CD4-positive, alpha-beta T cell treated with Interleukin-4 for 1 hour (primary cell): ENCODE data around the gene SHE.
"Not testable (repeated sequence)": the region's sequence is repeated elsewhere in the genome, so short reads cannot be mapped to it uniquely, and the experiment has no call there.

Experiments
- DNase-seq, 2 donors: peaks; one replicate each; pipeline ENCODE4 v3.0.0-alpha.2; 2020 to 2022

Gene SHE

DNA sequence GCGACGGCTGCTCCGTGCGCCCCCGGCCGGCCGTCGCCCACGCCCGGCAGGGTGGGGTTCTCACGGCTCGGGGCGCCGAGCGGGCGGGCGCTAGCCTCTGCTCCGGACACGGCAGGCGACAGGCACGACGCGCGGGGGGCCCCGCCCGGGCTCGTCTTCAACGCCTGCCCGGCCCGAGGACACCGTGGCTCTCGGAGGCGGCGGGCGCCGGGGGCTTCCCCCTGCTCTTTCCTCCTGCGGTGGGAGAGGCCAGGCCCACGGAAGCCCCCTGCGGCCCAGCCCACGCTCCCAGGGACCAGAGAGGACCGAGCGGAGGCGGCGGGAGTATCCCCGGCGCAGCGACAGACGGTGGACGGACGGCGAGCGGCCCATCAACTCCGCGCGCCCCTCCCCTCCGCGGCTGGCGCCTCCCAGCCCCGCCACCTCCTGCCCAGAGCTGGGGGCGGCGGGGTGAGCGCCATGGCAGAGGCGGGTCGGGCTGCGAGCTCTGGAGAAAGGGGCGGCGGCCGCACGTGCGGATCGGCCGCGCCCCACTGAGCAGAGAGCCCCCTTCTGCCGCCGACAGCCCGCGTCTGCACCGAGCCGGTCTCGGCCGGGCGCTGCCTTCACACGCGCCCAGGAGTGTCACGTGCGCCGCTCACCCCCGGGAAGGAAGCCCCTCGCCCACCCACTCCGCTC, at the start of gene SHE, which contains the start of gene TDRD10:
Gene SHE (minus strand): TSS at position 347 of the 678 bp plus-strand sequence. CDS start 386 bp downstream, outside the sequence.
Gene TDRD10 (plus strand): TSS at position 154 of the 678 bp plus-strand sequence. CDS start 4,685 bp downstream, outside the sequence.
- DNase-seq, result no peak

DNA sequence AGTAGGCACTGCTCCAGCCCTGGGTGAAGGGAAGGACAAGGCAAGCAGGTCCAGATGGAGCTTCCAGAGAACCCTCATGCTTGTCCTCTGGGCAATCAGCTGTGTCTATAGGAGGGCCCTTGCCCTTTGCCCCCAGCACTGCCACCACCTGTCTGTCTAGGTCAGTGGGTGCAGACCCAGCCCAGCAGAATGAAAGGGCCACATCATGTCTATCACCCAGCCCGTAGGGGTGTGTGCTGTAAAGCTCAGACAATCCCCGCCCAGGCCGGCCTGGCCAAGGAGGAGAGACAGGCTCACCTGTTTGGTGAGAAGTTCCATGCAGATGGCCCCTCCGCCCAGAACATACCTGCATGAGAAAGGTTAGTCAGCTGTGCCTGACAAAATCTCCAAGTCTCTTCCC, 49.3 kb upstream of the SHE start:
- DNase-seq, result no peak

DNA sequence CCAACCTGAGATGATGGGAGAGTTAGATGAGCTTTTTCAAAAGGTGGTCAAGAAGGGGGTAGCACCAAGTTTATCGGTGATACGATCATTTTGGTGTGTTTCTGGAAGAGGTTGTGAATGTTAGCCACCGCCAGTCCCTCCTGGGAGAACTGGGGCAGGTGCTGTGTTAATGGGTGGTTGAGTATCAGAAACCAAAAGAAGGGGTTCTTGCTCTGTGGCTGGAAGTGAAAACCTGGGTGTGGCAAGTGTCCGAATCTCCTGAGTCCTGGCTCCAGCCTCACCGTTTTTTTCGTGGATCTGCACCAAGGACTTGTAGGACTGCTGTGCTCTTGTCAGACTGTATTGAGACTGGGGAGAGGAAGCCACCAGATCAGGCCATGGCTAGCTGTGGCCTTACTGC, 48.4 kb upstream of the SHE start:
- no peak for DNase-seq

DNA sequence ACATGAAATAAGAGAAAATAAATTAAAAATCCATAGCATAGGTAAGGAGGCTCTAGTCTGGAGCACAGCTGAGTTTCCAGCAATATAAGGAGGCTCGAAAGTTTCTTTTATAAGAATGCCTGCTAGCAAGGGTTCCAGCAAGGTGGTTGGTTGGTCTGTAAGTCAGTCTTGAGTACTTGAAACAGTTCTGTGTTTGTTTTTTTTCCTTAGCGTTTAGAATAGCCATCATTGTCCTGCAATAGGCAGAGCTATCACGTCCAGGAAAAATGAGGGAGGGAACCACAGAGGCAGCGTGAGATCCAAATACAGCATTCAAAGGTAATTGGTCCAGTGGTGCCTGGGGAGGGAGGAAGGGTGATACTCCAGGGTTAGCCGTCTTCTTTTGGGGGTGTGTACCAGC, 47.9 kb upstream of the SHE start:
- DNase-seq, result no peak

DNA sequence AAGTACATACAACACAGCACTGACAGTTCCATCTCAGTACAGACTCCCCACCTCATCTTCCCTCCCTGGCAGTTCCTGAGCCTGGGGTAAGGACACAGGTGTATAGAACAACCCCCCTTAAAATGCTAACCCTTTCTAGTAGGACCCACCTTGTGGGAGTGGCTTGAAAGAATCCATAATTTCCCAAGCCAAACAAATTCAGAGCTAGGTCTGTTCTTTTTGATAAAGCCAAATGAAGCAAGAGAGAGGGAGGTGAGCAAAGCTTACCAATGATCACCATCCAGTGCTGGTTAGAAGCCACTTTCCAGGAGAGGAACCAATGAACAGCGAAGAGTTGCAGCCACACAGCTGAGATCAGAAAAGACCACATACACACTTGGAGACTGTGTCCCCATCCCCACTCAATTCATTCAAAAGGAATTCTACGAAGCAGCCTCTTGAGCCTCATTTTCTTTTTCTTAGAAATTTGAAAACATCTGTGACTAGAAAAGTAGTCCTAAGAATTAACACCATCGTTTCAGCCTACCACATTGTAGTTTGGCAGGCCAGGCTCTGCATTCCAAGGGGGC, 47.1 kb upstream of the SHE start:
- DNase-seq, result no peak

DNA sequence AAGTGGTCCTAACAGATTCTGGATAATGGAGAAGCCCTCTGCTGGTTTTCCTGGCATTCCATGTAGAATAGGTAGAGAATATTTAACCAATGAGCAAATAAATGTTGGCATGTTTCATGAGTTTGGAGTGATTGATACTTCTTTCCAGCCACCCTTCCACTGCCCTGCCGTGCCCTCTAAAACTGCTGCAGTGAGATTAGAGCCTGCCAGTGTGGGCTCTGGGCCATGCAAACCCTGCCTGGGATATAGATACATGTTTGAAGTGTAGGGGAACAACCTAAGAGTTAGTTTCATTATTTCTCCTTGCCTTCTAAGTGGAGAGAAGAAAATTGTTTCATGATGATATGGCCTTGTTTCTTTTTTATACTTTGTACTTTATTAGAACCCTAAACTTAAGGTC, 45.8 kb upstream of the SHE start:
- no peak for DNase-seq

DNA sequence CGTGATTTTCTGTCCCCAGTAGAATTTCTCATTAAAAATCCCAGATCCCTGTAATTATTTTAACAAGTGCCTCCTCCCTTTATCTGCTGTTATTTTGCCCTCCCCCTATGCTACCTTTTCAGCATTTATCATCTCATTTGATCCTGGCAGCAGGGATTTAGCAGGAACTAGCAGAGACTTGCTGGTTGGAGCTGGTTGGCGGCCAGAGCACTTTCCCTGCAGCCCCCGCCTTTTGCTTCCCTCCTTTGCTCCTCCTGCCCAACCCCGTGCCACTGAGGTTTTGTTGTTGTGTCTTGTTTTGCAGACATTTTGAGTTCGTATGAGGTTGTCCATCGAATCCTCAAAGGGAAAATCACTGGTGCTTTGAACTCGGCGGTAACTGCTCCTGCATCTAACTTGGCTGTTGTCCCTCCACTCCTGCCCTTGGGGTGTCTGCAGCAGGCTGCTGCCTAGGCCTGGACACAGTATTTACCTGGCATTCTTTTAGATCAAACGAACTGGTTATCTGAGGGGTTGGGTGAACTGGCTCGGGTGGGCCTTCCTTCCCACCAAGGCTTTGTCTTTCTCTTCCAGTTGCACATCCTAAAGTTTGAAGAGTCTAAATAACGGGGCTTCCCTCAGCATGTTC, 45.0 kb upstream of the SHE start:
- DNase-seq, result no peak

DNA sequence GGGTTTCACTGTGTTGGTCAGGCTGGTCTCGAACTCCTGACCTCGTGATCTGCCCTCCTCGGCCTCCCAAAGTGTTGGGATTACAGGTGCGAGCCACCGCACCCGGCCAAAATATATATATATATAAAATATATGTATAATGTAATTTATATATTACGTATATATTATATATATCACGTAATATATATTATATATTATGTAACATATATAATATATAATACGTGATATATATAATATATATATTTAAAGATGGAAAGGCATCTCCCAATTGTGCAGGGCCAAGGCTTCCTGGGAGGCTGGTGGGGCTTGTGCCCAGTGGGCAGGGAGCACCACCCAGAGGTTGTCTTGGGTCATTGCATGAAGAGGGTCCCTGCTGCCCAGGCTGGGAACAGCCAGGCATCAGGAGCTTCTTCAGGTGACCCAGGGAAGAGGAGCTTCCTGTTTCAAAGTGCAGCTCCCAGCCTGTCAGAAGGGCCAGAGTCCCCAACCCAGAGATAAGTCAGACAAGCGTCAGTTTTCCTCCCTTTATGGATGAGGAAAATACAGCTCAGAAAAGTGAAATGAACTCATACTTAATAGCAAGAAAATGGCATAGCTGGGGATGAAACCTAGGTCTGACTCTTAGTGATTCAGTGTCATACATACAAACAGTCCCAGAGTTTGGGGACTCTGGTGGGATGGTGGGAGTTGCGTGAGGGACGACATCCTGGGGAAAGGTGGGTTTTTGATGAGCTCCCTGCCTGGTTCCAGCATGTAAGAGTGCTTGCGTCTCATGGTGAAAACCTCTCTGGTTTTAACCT, 44.3 kb upstream of the SHE start:
- DNase-seq, result peak; percentile 52 to 55

DNA sequence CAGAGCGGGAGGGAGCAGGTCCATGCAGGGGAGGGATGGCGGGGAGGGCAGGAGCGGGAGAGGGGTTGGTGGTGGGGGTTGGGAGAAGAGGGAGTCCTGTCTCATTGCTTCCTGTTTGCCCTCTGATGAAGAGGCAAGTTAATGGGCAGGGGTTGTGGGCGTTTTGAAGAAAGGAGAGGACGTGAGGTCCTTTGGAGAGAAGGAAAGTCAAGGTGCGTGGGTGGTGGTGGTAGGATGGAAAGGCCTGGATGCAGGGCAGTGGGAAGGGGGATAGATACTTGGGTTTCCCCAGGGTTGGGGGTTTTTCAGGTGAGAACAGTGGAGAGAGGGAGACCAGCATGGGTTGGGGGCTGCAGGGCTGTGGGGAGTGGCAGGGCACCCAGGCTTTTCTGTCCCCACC, 39.0 kb upstream of the SHE start:
- no peak for DNase-seq

DNA sequence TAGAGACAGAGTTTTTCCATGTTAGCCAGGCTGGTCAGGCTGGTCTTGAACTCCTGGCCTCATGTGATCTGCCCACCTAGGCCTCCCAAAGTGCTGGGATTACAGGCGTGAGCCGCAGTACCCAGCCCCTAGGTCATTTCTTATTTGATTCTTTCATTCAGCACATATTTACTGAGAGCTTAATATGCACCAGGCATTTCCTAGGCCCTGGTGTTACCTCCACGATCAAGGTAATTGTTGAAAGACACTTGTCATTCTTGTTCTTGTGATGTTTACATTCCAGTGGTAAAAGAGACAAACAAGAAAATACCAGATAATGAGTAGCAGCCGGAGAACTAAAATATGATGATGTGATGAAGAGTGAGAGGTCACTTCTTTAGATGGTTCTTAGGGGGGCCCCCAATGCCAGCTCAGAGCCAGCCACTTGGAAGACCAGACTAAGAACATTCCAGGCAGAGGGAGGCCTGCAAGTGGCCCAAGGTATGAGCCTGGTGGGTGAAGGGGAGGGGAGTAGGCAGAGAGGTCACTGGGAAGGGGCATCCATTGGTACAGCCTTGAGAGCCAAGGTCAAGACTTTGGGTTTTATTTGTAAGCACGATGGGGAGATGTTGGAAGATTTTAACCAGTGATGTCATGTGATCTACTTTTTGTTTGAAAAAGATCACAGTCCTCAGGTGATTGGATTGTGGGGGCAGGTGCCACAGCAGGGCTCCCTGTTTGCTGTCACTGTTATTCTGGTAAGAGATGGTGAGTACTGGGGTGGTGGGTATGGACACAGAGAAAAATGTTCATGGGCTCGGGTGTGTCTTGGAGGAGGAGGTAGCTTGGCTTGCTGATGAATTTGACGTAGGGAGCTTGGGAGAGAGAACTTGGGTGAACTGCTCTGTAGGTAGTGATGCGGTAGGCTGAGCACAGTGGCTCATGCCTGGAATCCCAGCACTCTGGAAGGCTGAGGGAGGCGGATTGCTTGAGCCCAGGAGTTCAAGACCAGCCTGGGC, 37.6 kb upstream of the SHE start:
- no peak for DNase-seq

DNA sequence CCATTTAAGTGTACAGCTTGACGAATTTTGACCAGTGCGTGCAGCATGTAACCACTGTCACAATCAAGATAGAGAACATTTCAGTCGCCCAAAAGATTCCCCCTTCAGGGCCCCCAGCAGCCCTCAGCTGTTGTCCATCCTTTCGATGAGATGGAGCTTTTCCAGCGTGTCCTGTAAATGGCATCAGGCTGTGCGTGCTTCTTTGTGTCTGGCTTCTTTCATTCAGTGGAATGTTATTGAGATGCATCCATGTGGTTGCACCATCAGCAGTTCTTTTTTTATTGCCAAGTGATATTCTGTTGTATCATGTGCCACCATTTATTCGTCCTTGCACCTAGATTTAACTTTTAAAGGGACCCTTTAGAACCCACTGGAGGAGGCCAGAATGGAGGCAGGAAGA, 34.4 kb upstream of the SHE start:
- no peak for DNase-seq

DNA sequence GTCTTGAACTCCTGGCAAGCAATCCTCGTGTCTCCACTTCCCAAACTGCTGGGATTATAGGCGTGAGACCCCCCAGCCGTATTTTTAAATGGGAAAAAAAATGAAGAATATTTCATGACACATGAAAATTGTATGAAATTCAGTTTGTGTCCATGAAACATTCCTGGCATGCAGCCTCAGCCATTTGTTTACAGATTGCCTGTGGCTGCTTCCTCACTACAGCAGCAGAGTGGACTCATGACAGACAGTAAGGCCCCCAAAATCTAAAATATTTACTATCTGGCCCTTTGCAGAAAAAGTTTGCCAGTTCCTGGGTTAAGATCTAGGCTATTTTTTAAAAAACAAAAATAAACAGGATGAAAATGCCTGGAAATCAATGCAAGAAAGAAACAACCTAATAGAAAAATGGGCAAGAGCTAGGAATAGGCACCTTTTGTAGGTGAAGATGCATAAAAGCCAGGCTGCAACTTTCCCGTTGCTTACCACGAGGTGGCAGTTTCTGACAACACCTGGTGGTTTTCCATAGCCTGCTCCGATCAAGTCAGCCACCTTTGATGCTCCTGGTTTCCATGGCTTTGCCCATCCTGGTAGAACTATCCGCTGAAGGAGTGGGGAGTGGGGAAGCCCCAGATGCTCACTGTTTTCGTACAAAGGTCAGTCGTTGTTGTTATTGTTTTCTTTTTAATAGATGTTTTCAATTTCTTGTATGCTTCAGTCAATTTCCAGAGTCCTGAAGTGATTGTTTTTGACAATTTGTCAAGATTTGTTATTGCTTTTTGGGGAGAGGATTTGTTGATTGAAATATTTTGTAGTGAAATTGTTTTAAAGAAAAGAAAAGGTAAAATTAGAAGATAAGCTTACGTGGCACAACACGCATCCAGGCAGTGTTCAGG, 32.0 kb upstream of the SHE start:
- peak in 1 of 2 donors; percentile 13 for DNase-seq

DNA sequence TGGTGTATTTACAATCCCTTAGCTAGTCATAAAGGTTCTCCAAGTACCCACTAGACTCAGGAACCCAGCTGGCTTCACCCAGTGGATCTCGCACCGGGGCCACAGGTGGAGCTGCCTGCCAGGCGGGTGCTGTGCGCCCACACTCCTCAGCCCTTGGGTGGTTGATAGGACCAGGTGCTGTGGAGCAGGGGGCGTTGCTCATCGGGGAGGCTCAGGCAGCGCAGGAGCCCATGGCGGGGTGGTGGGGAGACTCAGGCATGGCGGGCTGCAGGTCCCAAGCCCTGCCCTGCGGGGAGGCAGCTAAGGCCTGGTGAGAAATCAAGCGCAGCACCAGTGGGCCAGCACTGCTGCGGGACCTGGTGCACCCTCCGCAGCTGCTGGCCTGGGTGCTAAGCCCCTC, 29.7 kb upstream of the SHE start:
- DNase-seq, result not testable (repeated sequence)

DNA sequence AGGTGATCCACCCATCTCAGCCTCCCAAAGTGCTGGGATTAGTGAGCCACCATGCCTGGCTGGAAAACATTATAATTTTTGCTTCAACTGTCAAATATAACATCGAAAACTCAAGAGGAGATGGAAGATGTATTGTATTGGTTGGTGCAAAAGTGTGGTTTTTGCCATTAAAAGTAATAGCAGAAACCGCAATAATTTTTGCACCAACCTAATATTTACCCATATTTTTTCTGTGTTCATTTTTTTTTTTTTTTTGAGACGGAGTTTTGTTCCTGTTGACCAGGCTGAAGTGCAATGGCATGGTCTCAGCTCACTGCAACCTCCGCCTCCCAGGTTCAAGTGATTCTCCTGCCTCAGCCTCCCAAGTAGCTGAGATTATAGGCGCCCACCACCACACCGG, 27.1 kb upstream of the SHE start:
- no peak for DNase-seq

DNA sequence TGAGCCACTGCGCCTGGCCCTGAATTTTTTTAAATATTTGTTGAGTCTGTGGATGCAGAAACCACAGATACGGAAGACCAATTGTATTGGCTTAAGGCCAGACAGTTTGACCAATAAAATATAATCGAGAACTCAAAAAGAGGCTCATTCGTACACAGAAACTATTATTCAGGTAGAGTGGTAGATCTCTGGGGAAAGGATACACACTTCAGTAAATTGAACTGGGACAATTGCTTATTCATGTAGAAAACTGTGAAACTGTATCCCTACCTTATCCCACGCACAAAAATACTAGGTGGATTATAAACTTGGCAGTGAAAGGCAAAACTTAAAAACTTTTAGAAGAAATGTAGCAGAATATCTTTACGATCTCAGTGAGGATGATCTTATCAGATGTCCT, 25.0 kb upstream of the SHE start:
- no peak for DNase-seq

DNA sequence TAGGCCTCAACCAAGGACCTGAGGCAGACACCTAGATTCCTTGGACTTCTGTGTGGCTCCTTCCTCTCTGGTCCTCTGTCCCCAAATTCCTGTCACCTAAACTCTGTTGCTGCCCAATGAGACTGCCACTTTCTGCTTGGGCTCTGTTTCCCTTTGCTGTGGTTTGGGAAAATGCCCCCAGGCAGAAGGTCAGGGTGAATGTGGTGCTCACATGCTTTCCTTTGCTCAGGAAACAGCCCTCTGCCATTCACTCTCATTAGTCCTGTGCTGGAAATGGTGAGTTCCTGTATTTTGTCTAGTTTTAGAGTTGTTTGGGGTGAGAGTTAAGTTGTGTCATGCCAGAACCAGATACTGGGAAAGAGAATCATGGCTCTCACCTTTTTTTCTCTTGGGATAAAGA, 22.7 kb upstream of the SHE start:
- DNase-seq, result no peak

DNA sequence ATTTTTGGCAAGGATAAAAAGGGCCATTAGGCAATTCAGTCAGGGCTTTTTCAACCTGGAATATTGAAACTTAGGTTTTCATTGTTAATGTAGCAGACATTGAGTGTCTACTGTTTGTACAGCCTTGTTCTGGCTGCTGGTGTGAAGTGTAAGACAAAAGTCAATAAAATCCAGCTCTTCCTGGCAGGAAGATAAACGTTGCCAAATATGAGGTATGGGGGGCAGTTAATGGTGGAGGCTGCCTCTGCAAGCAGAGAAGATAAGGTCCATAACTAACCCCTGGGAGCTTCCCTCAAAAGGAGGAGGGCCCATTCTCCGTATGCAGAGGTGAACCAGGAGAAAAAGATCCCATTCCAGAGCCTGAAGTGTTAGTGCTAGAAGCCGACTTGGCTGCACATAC, 19.5 kb upstream of the SHE start:
- DNase-seq, result no peak

DNA sequence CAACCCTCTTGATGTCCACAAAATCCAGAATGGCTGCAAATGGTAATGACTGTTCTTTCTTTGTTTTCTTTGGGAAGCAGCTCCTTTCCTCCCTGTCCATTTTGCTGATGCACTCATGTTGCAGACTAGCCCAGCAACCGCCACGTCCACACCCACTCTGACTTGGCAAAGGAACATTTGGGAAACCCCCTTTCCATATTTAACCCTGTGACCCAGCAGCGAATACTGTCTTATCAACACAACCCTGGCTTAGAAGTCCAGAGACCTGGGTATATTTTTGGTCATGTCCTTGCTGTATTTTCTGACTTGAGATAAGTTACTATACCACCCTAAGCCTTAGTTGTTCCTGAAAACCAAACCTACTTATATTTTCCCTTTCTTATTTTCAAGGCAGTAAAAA, 18.1 kb upstream of the SHE start:
- DNase-seq, result no peak

DNA sequence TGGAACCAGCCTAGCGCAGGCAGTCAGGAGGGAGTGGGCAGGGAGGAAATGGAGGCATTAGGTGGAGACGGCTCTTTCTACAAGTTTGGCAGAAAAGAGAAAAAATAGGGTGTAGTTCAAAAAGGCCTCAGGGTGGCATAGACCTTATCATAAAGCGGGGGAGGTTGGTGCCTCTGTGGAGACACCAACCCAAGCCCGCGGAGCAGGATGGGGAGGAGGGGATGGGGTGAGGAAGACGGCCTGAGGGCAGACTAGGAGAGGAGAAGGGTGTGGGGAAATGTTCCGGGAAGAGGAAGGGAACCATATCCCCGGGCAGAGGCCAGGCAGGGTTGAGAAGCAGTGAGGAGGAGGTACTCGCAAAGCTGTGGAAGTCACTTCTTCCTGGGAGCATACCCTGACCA, 17.4 kb upstream of the SHE start:
- DNase-seq, result no peak

DNA sequence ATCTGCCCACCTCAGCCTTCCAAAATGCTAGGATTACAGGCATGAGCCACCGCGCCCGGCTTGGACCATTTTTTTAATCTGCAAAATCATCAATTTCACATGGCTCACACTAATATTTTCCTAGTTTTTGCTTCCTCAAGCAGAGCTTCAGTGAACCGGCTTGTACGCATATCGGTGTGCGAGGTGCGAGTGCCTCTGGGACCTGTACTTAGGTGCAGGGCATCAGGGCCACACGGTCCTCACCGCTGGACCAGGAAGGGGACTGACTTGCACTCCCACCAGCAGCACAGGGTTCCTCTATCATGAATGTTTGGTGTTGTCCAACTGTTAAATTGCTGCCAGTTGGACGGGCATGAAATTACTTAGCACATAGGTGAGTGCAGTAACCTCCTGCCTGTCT, 15.4 kb upstream of the SHE start:
- DNase-seq, result no peak

DNA sequence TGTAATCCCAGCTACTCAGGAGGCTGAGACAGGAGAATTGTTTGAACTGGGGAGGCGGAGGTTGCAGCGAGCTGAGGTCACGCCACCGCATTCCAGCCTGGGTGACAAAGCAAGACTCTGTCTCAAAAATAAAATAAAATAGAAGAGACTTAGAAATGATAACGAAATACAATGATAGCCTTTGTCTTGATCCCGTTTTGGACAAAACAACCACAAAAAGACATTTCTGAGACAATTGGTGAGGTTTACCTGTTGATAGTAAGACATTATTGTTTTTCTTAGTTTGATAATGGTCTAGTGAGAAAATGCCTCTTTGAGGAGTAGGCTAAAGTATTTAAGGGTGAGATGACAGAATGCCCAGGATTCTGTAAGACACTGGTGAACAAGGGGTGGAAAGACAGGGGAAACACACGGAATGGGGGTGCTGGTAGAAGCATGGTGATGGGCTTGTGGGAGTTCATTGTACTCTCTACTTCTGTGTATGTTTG, 11.9 kb upstream of the SHE start:
- DNase-seq, result no peak
